ENCODE results near the gene NPC2. TPM values are rescaled to one million over a fixed set of nuclear protein-coding genes. Genes with fewer than 3 reads are reported as not detected.
"Not testable (repeated sequence)": the region's sequence is repeated elsewhere in the genome, so short reads cannot be mapped to it uniquely, and the experiment has no call there.

NPC2 gene
- total RNA-seq, 1 donor, result 266 TPM

DNA sequence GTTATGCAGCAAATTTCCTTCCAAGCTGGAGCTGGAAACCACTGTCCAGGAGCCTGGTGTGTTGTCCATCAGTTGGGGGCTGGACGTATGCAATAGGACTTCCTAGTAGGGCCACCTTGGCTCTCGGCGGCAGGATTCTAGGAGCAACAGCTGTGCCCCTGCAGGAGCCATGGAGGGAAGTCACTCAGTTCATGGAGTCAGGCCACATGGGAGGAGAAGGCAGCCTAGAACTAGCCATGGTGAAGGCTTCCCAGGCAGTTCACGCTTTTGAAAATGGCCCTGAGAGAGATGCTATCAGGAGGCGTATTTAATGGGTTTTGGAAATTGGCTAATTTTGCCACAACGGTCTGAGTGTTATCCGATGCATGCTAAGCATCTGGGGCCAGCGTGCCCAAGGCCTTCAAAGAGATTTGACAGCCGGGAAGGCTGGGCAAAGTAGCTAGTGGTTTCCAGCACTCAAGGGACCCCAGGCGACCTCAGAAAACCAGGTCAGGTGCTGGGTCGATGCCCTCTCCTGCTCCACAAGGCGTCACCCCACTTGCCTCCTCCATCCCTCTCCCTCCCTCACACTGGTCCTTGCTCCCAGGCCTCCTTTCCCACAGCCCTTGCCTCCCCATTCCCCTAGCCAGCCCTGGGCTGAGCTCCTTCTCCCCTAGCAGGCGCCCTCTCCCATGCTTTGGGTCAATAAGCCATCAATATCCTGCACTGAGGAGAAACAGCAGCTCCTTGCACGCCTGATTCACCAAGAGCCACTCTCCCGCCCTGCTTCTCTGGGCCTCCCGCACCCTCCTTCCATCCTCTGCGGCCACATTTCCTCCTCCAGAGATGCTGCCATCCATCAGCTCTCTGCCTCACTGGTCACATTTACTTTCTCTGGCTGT lies 36.2 kb downstream of the NPC2 start:
- DNase-seq (ENCODE audit: insufficient read length, low spot score, missing footprints), result no peak
- TF ChIP-seq, protein P1, sequence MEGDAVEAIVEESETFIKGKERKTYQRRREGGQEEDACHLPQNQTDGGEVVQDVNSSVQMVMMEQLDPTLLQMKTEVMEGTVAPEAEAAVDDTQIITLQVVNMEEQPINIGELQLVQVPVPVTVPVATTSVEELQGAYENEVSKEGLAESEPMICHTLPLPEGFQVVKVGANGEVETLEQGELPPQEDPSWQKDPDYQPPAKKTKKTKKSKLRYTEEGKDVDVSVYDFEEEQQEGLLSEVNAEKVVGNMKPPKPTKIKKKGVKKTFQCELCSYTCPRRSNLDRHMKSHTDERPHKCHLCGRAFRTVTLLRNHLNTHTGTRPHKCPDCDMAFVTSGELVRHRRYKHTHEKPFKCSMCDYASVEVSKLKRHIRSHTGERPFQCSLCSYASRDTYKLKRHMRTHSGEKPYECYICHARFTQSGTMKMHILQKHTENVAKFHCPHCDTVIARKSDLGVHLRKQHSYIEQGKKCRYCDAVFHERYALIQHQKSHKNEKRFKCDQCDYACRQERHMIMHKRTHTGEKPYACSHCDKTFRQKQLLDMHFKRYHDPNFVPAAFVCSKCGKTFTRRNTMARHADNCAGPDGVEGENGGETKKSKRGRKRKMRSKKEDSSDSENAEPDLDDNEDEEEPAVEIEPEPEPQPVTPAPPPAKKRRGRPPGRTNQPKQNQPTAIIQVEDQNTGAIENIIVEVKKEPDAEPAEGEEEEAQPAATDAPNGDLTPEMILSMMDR (IDR thresholded peaks at IDR 0.05; ENCODE audit: extremely low read depth, low read depth, low read length), result no peak

DNA sequence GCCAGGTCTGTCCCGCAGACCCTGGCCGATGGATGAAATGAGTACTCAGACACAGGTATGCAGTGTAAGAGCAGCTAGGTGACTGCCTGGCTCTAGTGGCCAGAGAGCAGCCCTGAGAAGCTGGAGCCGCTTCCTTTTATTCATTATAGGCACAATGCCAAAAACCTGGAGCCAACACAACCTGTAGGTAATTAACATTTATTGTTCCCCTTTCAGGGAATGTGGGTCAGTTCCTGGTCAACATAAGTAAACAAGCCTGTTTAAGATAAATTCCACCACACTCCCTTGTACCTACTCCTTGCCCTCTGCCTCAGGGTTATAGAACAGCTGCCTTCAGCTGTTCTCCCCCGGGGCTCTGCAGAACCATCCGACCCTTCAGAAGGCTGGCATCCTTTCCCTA lies 38.7 kb downstream of the NPC2 start:
- not testable (repeated sequence) for H3K4me3 ChIP-seq (ENCODE audit: insufficient read depth, low read length); H3K4me1 ChIP-seq (ENCODE audit: insufficient read depth, low read length); H3K36me3 ChIP-seq (ENCODE audit: insufficient read depth, low read length); H2AFZ ChIP-seq (ENCODE audit: low read length); H3K9me3 ChIP-seq (ENCODE audit: low read depth, low read length); DNase-seq (ENCODE audit: insufficient read length, low spot score, missing footprints); H3K79me2 ChIP-seq (ENCODE audit: insufficient read depth, low read length); H3K4me2 ChIP-seq (ENCODE audit: insufficient read depth, low read length); H3K27ac ChIP-seq (ENCODE audit: low read depth, low read length); H4K20me1 ChIP-seq (ENCODE audit: insufficient read depth, low read length)
- peaks cover 22% of the 10 kb centered on the region for H3K27me3 ChIP-seq (ENCODE audit: insufficient read depth, low read length)

More for the DNA sequence above, 36.2 kb downstream of the NPC2 start:
- H2AFZ ChIP-seq (ENCODE audit: low read length), result no peak overlapping the region
- peaks cover 3% of the 10 kb centered on the region for H3K4me1 ChIP-seq (ENCODE audit: insufficient read depth, low read length)
- no peaks in the 10 kb centered on the region for H3K36me3 ChIP-seq (ENCODE audit: insufficient read depth, low read length)
- H4K20me1 ChIP-seq (ENCODE audit: insufficient read depth, low read length), result no peaks in the 10 kb centered on the region
- no peaks in the 10 kb centered on the region for H3K79me2 ChIP-seq (ENCODE audit: insufficient read depth, low read length)
- no peak overlapping the region for H3K4me2 ChIP-seq (ENCODE audit: insufficient read depth, low read length)
- no peak overlapping the region for H3K27ac ChIP-seq (ENCODE audit: low read depth, low read length)
- no peaks in the 10 kb centered on the region for H3K9me3 ChIP-seq (ENCODE audit: low read depth, low read length)
- H3K4me3 ChIP-seq (ENCODE audit: insufficient read depth, low read length), result no peak overlapping the region
- H3K27me3 ChIP-seq (ENCODE audit: insufficient read depth, low read length), result peaks cover 22% of the 10 kb centered on the region

DNA sequence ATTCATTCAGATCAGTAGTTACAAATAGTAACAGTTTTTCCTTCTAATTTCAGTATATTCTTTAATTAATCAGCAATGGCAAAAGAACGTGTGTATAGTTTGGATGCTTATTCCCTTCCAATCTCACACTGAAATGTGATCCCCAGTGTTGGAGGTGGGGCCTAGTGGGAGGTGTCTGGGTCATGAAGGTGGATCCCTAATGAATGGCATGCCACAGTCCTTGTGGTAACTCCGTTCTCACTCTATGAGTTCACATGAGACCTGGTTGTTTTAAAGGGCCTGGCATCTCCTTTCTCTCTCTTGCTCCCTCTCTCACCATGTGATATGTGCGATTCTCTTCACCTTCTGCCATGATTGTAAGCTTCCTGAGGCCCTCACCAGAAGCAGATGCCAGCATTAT lies 48.2 kb downstream of the NPC2 start:
- no peak overlapping the region for H2AFZ ChIP-seq (ENCODE audit: low read length)
- H3K79me2 ChIP-seq (ENCODE audit: insufficient read depth, low read length), result no peaks in the 10 kb centered on the region
- DNase-seq (ENCODE audit: insufficient read length, low spot score, missing footprints), result no peak
- TF ChIP-seq, protein P1 (IDR thresholded peaks at IDR 0.05; ENCODE audit: extremely low read depth, low read depth, low read length), result no peak
- H3K27ac ChIP-seq (ENCODE audit: low read depth, low read length), result no peak overlapping the region
- H3K4me2 ChIP-seq (ENCODE audit: insufficient read depth, low read length), result no peak overlapping the region
- H3K27me3 ChIP-seq (ENCODE audit: insufficient read depth, low read length), result peaks cover 17% of the 10 kb centered on the region
- H3K36me3 ChIP-seq (ENCODE audit: insufficient read depth, low read length), result no peaks in the 10 kb centered on the region
- H3K4me3 ChIP-seq (ENCODE audit: insufficient read depth, low read length), result no peak overlapping the region
- H3K9me3 ChIP-seq (ENCODE audit: low read depth, low read length), result no peaks in the 10 kb centered on the region
- H4K20me1 ChIP-seq (ENCODE audit: insufficient read depth, low read length), result no peaks in the 10 kb centered on the region
- H3K4me1 ChIP-seq (ENCODE audit: insufficient read depth, low read length), result no peaks in the 10 kb centered on the region

DNA sequence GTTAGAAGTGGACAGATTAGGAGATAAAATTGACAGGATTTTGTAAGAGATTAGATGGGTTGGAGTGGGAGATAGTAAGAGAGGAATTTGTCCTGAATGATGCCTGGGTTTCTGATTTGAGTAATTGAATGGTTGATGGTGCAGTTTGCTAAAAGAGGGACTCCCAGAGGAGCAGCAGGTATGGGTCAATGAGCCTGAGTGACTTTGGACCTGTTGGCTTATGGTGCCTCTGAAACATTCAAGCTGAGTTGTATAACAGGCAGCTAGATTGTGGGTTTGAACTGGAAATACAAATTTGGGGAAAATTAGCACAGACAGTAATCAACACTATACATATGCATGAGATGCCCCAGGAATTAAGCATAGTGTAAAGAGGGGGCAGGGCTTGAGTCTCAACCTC lies 50.3 kb downstream of the NPC2 start:
- Histone ChIP-seq H4K20me1 (ENCODE audit: insufficient read depth, low read length) (no peaks in the 10 kb centered on the region), H3K4me3 (ENCODE audit: insufficient read depth, low read length) (no peak overlapping the region), H3K36me3 (ENCODE audit: insufficient read depth, low read length) (no peaks in the 10 kb centered on the region), H3K79me2 (ENCODE audit: insufficient read depth, low read length) (no peaks in the 10 kb centered on the region), H3K9me3 (ENCODE audit: low read depth, low read length) (no peaks in the 10 kb centered on the region), H3K27me3 (ENCODE audit: insufficient read depth, low read length) (peaks cover 12% of the 10 kb centered on the region), H3K4me2 (ENCODE audit: insufficient read depth, low read length) (no peak overlapping the region), H3K4me1 (ENCODE audit: insufficient read depth, low read length) (no peaks in the 10 kb centered on the region), H3K27ac (ENCODE audit: low read depth, low read length) (no peak overlapping the region), H2AFZ (ENCODE audit: low read length) (no peak overlapping the region)
- DNase-seq (ENCODE audit: insufficient read length, low spot score, missing footprints), result no peak
- TF ChIP-seq, protein P1 (IDR thresholded peaks at IDR 0.05; ENCODE audit: extremely low read depth, low read depth, low read length), result no peak

All from osteoblast (primary cell).